GM12878 (cell line): Measurements from ENCODE around the gene MSANTD2. TPM values are rescaled to one million over a fixed set of nuclear protein-coding genes. Genes with fewer than 3 reads are reported as not detected.

Experiments
- ATAC-seq: fragments of 200-7000 bp; cut with Tn5 transposase; 3 replicates; pipeline ENCODE4 v1.9.1; 2020; ENCODE audit warnings: mild to moderate bottlenecking, moderate library complexity
- BruUV-seq: library from RNA; stranded (reverse); fragments of 400-500 nt; replicated peaks from 2 replicates; lab custom pipeline; 2021; lab: Mats Ljungman, UMichigan
- CTCF ChIA-PET: fragments of 300-600 bp; sonication (Branson Sonifier 250); formaldehyde crosslinking; extraction: SDS; loops from one replicate; lab custom pipeline; 2021; ENCODE audit warnings: inconsistent platforms; lab: Yijun Ruan, JAX
- POLR2A ChIA-PET: fragments of 350-600 bp; formaldehyde crosslinking; extraction: SDS; loops from one replicate; lab custom pipeline; 2021; ENCODE audit warnings: inconsistent platforms; lab: Charles Lee
- RAD21 ChIA-PET: fragments of 300-600 bp; sonication (Branson Sonifier 250); formaldehyde crosslinking; loops from one replicate; lab custom pipeline; 2023; ENCODE audit warnings: antibody characterized with exemption; ENCODE audit not compliant: unreplicated experiment; lab: Charles Lee
- SMC1A ChIA-PET: fragments of 300-600 bp; sonication (Branson Sonifier 250); formaldehyde crosslinking; loops from one replicate; lab custom pipeline; 2023; ENCODE audit not compliant: unreplicated experiment, uncharacterized antibody; lab: Charles Lee
- DNase-seq: peaks from one replicate; pipeline ENCODE4 v3.0.0-alpha.2; 2011; ENCODE audit warnings: low read depth, low spot score
- FAIRE-seq: peaks from 3 replicates; lab custom pipeline; 2011; peaks lifted over from hg19 to GRCh38; lab: Jason Lieb, UNC
- H2AFZ ChIP-seq: 2 replicates; pipeline ENCODE4 v1.6.0; 2011; ENCODE audit warnings: low read depth, low read length, control low read depth; ENCODE audit not compliant: control insufficient read depth
- H3K27ac ChIP-seq: 2 replicates; pipeline ENCODE4 v1.5.1; 2011; ENCODE audit warnings: control low read depth; ENCODE audit not compliant: control insufficient read depth, insufficient read depth
- H3K27me3 ChIP-seq, 2 experiments: replicated peaks in 1 of 2; 2 replicates each; pipeline versions ENCODE4 v1.6.0 to v1.6.1; 2011; ENCODE audit warnings: low read length in 1 of 2; ENCODE audit not compliant: control insufficient read depth in 2 of 2, insufficient read depth in 2 of 2
- H3K36me3 ChIP-seq, 2 experiments: 2 replicates each; pipeline ENCODE4 v1.5.1; 2011; ENCODE audit warnings: low read length in 1 of 2; ENCODE audit not compliant: control insufficient read depth in 2 of 2, insufficient read depth in 2 of 2
- H3K4me1 ChIP-seq: 2 replicates; pipeline ENCODE4 v1.6.1; 2011; ENCODE audit warnings: mild to moderate bottlenecking, low read length, moderate library complexity, mixed read lengths; ENCODE audit not compliant: control insufficient read depth, insufficient read depth
- H3K4me2 ChIP-seq: 2 replicates; pipeline ENCODE4 v1.6.0; 2011; ENCODE audit warnings: control low read depth; ENCODE audit not compliant: control insufficient read depth, insufficient read depth
- H3K4me3 ChIP-seq: fragments of 200-600 bp; sonication (generic); 2 replicates; pipeline ENCODE4 v1.5.1; 2016
- H3K79me2 ChIP-seq: 2 replicates; pipeline ENCODE4 v1.6.0; 2011; ENCODE audit warnings: low read length; ENCODE audit not compliant: control insufficient read depth, insufficient read depth
- H3K9ac ChIP-seq: 2 replicates; pipeline ENCODE4 v1.8.0; 2011; ENCODE audit warnings: low read length, control low read depth, mixed read lengths; ENCODE audit not compliant: control insufficient read depth, insufficient read depth
- H3K9me3 ChIP-seq: replicated peaks from 3 replicates; pipeline ENCODE4 v1.5.1; 2011; ENCODE audit warnings: mild to moderate bottlenecking, low read length; ENCODE audit not compliant: control insufficient read depth, insufficient read depth
- H4K20me1 ChIP-seq: 2 replicates; pipeline ENCODE4 v1.6.0; 2011; ENCODE audit not compliant: control insufficient read depth, insufficient read depth
- ASH2L ChIP-seq: fragments of 300-600, 200-600 bp; sonication (generic); IDR thresholded peaks from 2 replicates; pipeline ENCODE4 v1.6.1; 2017; ENCODE audit warnings: low read depth, mild to moderate bottlenecking, borderline replicate concordance
- CHD1 ChIP-seq: IDR thresholded peaks from 2 replicates; pipeline ENCODE4 v1.6.1; 2012; ENCODE audit warnings: low read depth, low read length, improper control_type of control experiment
- CHD4 ChIP-seq: fragments of 200-600 bp; sonication (generic); IDR thresholded peaks from 2 replicates; pipeline ENCODE4 v1.6.1; 2016; ENCODE audit warnings: mild to moderate bottlenecking
- DPF2 ChIP-seq: fragments of 450-650 bp; IDR thresholded peaks from 2 replicates; pipeline ENCODE4 v1.6.1; 2017; ENCODE audit warnings: mild to moderate bottlenecking
- EGR1 ChIP-seq, 2 experiments: IDR thresholded peaks; 1 replicate in 1 of 2; 2 replicates in 1 of 2; pipeline ENCODE4 v1.6.1; 2011 to 2012; ENCODE audit warnings: low read depth in 2 of 2, low read length in 2 of 2, borderline replicate concordance in 1 of 2, mild to moderate bottlenecking in 1 of 2, moderate library complexity in 1 of 2
- ESRRA ChIP-seq: IDR thresholded peaks from 2 replicates; pipeline ENCODE4 v1.6.1; 2012; ENCODE audit warnings: mild to moderate bottlenecking, low read length, improper control_type of control experiment
- HDGF ChIP-seq: fragments of 450-650 bp; IDR thresholded peaks from 2 replicates; pipeline ENCODE4 v1.6.1; 2016; ENCODE audit warnings: antibody characterized with exemption
- IRF4 ChIP-seq: IDR thresholded peaks from 2 replicates; pipeline ENCODE4 v1.6.1; 2011; ENCODE audit warnings: low read depth, low read length
- LARP7 ChIP-seq: fragments of 450-650 bp; IDR thresholded peaks from 2 replicates; pipeline ENCODE4 v1.6.1; 2017; ENCODE audit warnings: mild to moderate bottlenecking
- MYC ChIP-seq: IDR thresholded peaks from 2 replicates; pipeline ENCODE4 v1.6.1; 2011; ENCODE audit warnings: mild to moderate bottlenecking, low read length, moderate library complexity, inconsistent platforms; ENCODE audit not compliant: insufficient read depth, insufficient replicate concordance, insufficient read length, severe bottlenecking
- NBN ChIP-seq: fragments of 450-650 bp; IDR thresholded peaks from 2 replicates; pipeline ENCODE4 v1.6.1; 2016
- NFIC ChIP-seq: IDR thresholded peaks from 2 replicates; pipeline ENCODE4 v1.6.1; 2012; ENCODE audit warnings: low read depth, mild to moderate bottlenecking, inconsistent platforms, low read length, moderate library complexity
- PAX8 ChIP-seq: fragments of 450-650 bp; IDR thresholded peaks from 2 replicates; pipeline ENCODE4 v1.6.1; 2017; ENCODE audit warnings: mild to moderate bottlenecking, moderate library complexity
- RAD51 ChIP-seq: fragments of 450-650 bp; IDR thresholded peaks from 2 replicates; pipeline ENCODE4 v1.6.1; 2016; ENCODE audit warnings: moderate library complexity, mild to moderate bottlenecking, inconsistent platforms
- SUPT20H ChIP-seq: IDR thresholded peaks from 2 replicates; pipeline ENCODE4 v1.6.1; 2011; ENCODE audit warnings: low read depth, mild to moderate bottlenecking, low read length, moderate library complexity, borderline replicate concordance; ENCODE audit not compliant: control insufficient read depth
- TBL1XR1 ChIP-seq: IDR thresholded peaks from 2 replicates; pipeline ENCODE4 v1.6.1; 2012; ENCODE audit warnings: low read depth, low read length, improper control_type of control experiment
- ZNF207 ChIP-seq: fragments of 450-650 bp; IDR thresholded peaks from 2 replicates; pipeline ENCODE4 v1.6.1; 2014; ENCODE audit warnings: antibody characterized with exemption, mild to moderate bottlenecking, borderline replicate concordance
- WGBS: methylation state at CpG from one replicate; pipeline ENCODE4 v1.1.6; 2016; ENCODE audit warnings: low lambda C conversion rate; ENCODE audit not compliant: insufficient replicate concordance, insufficient coverage; ENCODE audit errors: missing lambda C conversion rate; 5-methylcytosine and 5-hydroxymethylcytosine counted together
- in situ Hi-C: fragments of 300-500 bp; cut with MboI; formaldehyde crosslinking; loops from 9 replicates; pipeline ENCODE4 v1.14.3; 2018; ENCODE audit warnings: mixed read lengths
- intact Hi-C: fragments of 100-400 bp; cut with micrococcal nuclease; formaldehyde crosslinking; loops from one replicate; pipeline ENCODE4 v1.14.2; 2022; ENCODE audit not compliant: unreplicated experiment
- polyA plus RNA-seq, 11 experiments: library from polyadenylated mRNA; depleted of rRNA in 4 of 11; unstranded in 6 of 11; stranded (reverse) in 5 of 11; fragments of >200 nt; fragmentation: Nextera tagmentation in 4 of 11; fragmentation: Illumina TruSeq in 1 of 11; extraction: Ambion mirVana in 4 of 11; extraction: Trizol in 1 of 11; gene quantifications; 1 replicate in 1 of 11; 2 replicates in 10 of 11; pipeline versions ENCODE4 v1.2.1 to v1.2.3, GENCODE V29; 2011 to 2016; ENCODE audit warnings: inconsistent platforms in 2 of 11, missing spikeins in 2 of 11, low read depth in 1 of 11
- total RNA-seq, 4 experiments: library from RNA; depleted of rRNA in 3 of 4; stranded (reverse); fragments of >200 nt in 3 of 4; fragmentation: Illumina TruSeq in 1 of 4; extraction: Trizol in 1 of 4; gene quantifications; 2 replicates each; pipeline versions ENCODE4 v1.2.1 to v1.2.3, GENCODE V29; 2013 to 2021

The MSANTD2 gene
- total and polyA plus RNA-seq, 10 of the 15 experiments (the other 5 are each of a cell fraction or from before 2014, with no cell fraction given): 3.0 to 12.4 (median 8.0) TPM

DNA sequence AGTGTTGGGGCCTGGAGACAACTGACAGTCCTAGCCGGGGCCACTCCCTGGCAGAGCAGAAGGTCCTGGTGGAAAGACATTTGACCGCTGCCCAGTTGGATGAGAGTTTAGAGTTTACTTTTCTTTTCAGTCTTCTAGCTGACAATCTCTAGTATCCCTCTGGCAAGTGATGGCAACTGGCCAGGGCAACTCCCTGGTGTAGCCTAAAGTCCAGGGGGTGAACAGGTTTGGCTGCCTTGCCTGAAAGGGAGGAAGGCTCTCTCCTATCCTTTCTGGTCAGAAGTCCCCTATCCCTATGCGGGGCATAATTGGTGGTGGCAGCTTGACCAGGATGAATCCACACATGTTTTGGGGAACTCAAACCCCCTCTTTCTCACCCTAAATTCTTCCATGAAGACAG is 16.8 kb upstream of the MSANTD2 start:
- ChIA-PET CTCF (no interaction called here), RAD21 (no interaction called here), POLR2A (no interaction called here), SMC1A (no interaction called here)
- H3K9ac ChIP-seq: no peak overlapping the region
- H2AFZ ChIP-seq: no peak overlapping the region
- no peaks in the 10 kb centered on the region for H3K79me2 ChIP-seq
- no peak overlapping the region for H3K27ac ChIP-seq
- intact Hi-C loops: no loop called here
- H4K20me1 ChIP-seq: no peaks in the 10 kb centered on the region
- in situ Hi-C loops: no loop called here
- H3K4me2 ChIP-seq: no peak overlapping the region
- no peak for FAIRE-seq
- no peaks in the 10 kb centered on the region for H3K36me3 ChIP-seq
- no peaks in the 10 kb centered on the region for H3K9me3 ChIP-seq
- no peaks in the 10 kb centered on the region for H3K4me1 ChIP-seq
- TF ChIP-seq IRF4: no peak
- TF ChIP-seq DPF2: no peak
- no peak for TF ChIP-seq SUPT20H
- TF ChIP-seq PAX8: no peak
- TF ChIP-seq RAD51: no peak
- no peak for TF ChIP-seq HDGF
- TF ChIP-seq CHD4: no peak
- no peak for TF ChIP-seq ESRRA
- TF ChIP-seq NBN: no peak
- TF ChIP-seq TBL1XR1: no peak
- TF ChIP-seq ASH2L: no peak
- TF ChIP-seq ZNF207: no peak
- no peak for TF ChIP-seq MYC
- TF ChIP-seq CHD1: no peak
- TF ChIP-seq LARP7: no peak
- no peak for TF ChIP-seq EGR1 (IDR thresholded peaks at IDR 0.05; ENCODE audit: borderline replicate concordance in 1 of 2, low read depth in 2 of 2, low read length in 2 of 2)
- no peak for TF ChIP-seq NFIC
- H3K4me3 ChIP-seq: no peak overlapping the region
- 33% methylated on average over 3 of the region's 3 CpGs for WGBS
- no peak for ATAC-seq
- no peak for DNase-seq
- H3K27me3 ChIP-seq: peaks cover 0 to 4% of the 10 kb centered on the region in 2 experiments; a peak in 3 of 4 replicates
- BruUV-seq: no TSS peak
